Measurements from ENCODE around the gene MED25.

The MED25 gene

DNA sequence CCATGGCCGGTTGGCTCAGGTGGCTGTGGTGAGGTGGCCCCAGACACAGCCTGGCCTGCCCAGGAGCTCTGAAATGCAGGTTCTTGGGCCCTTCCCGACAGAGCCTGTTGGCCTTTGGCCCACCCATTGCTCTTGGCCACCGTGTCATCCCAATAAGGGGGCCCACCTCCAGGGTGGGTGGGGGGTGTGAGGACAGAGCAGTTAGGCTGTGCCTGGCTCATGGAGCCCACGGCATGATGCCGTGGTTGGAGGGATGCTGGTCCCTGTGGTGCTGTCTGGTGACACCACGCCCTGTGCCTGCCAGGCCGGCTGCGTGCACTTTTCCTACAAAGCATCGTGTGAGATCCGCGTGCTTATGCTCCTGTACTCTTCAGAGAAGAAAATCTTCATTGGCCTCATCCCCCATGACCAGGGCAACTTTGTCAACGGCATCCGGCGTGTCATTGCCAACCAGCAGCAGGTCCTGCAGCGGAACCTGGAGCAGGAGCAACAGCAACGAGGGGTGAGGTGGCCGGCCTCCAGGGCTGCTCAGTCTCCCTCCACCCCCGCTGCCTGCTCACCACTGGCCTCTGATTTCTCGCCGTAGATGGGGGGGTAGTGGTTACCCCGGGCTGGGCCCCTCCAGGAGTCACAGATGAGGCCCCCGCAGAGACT is 41.7 kb downstream of the MED25 start:
- H3K27ac Mint-ChIP-seq = no peak overlapping the region
- peaks cover under 1% of the 10 kb centered on the region for H3K4me1 Mint-ChIP-seq
- peaks cover 27% of the 10 kb centered on the region for H3K36me3 Mint-ChIP-seq (ENCODE audit: low read depth)
- no peak overlapping the region for H3K4me3 Mint-ChIP-seq
- no peak for ATAC-seq
- no peaks in the 10 kb centered on the region for H3K27me3 Mint-ChIP-seq
- no peaks in the 10 kb centered on the region for H3K9me3 Mint-ChIP-seq
- DNase-seq = no peak

DNA sequence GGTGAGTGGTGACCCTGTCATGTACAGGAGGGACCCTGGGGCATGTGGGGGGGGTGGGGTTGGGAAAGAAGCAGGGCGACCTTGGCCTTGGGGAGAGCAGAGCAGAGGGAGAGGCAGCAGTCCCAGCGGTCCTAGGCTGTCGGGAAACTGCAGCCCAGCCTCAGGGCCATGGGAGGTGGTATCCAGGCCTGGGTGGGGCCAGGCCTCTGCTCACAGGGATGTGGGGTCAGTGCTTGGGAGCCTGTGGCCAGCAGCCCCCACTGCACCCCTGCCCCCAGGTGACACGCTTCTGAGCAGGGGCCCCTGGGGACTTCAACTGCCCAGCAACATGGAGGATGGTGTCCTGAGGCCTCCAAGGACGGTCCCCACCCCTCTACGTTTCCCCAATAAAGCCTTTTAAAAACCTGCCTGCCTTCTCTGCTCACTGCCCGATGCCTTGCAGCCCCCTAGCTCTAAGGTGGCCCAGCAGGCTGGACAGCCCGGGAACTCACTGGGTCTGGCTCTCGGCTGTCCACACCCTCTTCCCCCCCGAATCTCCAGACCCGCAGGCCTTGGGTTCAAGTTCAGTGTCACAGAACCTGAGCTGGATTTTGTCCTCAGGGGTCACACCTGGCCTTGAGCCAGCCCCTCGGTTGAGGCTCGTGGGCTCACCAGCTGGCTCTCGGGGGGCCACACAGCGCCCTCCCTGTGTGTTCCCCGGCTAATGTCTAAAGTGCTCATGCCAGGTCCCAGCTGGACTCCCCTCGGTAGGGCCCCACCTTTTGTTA is 42.4 kb downstream of the MED25 start:
- Mint-ChIP-seq H3K27me3 (no peaks in the 10 kb centered on the region), H3K4me3 (no peak overlapping the region), H3K4me1 (peaks cover 7% of the 10 kb centered on the region), H3K27ac (no peak overlapping the region), H3K36me3 (ENCODE audit: low read depth) (peaks cover 28% of the 10 kb centered on the region), H3K9me3 (no peaks in the 10 kb centered on the region)
- DNase-seq (no peak), ATAC-seq (no peak)

DNA sequence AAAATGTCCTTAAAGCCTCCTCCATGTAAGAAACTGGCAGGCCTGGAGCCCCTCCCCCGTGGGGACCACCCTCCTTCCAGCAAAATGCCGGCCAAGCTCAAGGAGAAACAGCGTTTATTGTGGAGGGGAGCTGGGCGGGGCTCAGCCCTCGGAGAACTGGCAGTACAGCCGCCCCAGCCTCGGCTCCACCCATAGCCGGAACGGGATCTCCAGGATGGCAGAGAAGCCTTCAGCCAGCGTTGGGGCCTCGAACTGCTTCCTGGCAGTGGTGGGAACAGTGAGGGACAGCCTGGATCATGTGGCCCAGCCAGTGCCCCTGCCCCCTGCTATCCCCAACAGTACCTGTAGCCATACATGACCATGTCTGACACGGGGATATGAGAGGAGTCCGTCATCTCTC is 43.0 kb downstream of the MED25 start:
- Mint-ChIP-seq H3K27ac (no peak overlapping the region), H3K9me3 (no peaks in the 10 kb centered on the region), H3K36me3 (ENCODE audit: low read depth) (peaks cover 29% of the 10 kb centered on the region), H3K4me3 (no peak overlapping the region), H3K4me1 (peaks cover 13% of the 10 kb centered on the region), H3K27me3 (no peaks in the 10 kb centered on the region)
- no peak for ATAC-seq
- no peak for DNase-seq

DNA sequence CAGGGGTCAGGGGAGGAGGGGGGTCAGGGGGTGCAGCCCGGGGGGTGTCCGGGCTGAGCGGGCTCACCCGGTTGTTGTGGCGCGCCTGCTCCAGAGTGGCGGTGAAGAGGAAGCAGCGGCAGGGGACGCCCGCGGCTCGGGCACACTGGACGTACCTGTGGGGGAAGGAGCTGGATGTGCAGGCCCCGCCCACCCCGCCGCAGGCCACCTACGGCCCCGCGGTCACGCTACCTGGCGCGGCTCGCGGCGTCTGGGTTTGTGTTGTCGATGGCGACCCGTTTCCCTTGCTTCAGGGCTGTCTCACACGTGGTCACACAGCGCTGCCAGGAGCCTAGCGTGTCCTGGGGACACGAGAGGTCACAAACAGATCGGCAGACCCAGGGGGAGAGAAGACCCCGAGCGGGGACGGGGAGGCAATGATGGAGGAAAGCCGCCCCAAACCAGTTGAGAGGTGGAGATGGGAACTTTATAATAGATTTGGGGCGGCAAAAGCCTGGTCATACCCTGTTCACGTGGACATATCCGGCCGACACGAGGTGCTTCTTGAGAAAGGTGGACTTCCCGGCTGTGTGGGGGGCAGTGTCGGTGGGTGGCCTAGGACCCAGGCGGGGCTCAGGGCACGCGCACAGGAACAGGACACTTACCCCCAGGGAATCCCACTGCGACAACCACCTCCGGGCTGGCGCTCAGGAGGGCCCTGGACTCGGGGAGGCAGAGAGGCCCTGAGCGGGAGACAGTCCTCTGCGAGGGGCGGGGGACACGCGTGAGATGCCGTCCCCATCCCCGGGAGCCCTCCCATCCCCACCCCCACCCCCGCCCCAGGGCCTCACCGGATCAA is 43.7 kb downstream of the MED25 start:
- DNase-seq (no peak), ATAC-seq (no peak)
- H3K36me3 Mint-ChIP-seq (ENCODE audit: low read depth) = peaks cover 33% of the 10 kb centered on the region
- no peaks in the 10 kb centered on the region for H3K9me3 Mint-ChIP-seq
- H3K27ac Mint-ChIP-seq = no peak overlapping the region
- no peaks in the 10 kb centered on the region for H3K27me3 Mint-ChIP-seq
- H3K4me3 Mint-ChIP-seq = no peak overlapping the region
- H3K4me1 Mint-ChIP-seq = peaks cover 20% of the 10 kb centered on the region

DNA sequence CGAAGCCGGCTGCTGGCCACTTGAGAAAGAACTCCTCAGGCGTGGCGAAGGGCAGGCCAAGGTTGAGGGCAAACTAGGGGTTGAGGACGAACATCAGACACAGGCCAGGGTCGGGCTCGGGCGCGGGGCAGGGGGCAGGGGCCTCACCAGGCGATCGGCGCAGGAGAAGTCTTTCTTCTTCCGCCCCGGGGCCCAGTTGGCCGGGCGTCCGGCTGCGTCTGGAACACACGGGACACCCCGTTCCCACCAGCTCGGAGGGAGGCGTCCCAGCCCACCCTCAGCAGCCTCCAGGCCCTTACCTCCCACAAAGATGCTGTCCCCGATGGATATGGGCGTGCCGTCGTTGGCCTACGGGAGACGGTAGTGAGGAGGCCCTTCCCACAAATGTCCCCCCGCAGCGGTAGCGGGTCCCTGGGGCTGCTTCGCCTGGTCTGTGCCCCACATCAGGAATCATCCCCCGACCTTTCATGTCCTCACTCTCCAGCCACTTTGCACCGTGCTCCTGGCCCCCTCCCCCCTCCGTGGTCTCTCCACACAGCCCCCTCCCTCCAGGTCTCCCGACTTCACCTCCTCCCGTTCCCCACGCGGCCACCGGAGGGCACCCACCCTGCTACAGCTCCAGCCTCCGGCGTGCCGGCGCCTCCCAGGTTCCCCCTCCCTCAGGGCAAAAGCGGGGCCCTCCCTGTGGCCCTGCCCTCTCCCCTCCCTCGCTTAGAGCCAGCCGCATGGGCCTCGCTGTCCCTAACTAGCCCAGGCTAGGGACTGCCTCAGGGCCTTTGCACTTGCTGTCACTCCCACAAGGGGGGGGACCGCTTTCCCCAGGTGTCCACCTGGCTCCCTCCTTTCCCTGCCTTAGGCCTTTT is 44.5 kb downstream of the MED25 start:
- Mint-ChIP-seq H3K4me1 (peaks cover 25% of the 10 kb centered on the region), H3K27ac (no peak overlapping the region), H3K27me3 (no peaks in the 10 kb centered on the region), H3K36me3 (ENCODE audit: low read depth) (peaks cover 32% of the 10 kb centered on the region), H3K4me3 (no peak overlapping the region), H3K9me3 (no peaks in the 10 kb centered on the region)
- DNase-seq (no peak), ATAC-seq (no peak)

DNA sequence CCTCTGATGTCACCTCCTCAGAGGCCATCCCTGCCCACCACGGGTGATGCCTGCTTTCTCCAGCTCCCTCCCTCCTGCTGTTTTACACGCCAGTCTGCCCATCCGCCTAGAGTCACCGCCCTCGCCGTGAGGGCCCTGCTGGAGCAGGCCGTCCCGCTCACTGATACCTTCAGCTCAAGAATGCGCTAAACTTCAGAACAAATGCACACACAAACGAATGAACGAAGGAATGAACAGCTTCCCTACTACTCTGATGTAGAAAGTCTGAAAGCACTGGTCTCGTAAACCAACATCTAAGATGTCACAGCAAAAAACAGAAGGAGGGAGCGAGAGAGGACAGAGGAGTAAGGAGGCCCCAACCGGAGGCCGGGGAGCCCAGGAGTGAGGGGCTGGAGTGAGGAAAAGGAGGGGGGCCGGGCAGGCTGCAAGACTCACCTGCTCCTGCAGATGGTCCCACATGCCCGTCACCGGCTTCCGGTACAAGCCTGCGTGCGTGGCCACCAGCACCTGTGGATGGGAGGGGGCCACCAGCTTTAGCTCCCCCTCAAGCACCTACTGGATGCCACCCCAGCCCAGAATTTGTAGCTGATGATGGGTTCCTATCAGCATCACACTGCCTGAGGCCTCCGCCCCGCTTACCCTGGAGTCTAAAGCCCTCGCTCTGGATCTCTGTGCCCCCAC is 45.3 kb downstream of the MED25 start:
- ATAC-seq (no peak), DNase-seq (no peak)
- peaks cover 32% of the 10 kb centered on the region for H3K4me1 Mint-ChIP-seq
- H3K27ac Mint-ChIP-seq = no peak overlapping the region
- no peaks in the 10 kb centered on the region for H3K9me3 Mint-ChIP-seq
- no peaks in the 10 kb centered on the region for H3K27me3 Mint-ChIP-seq
- no peak overlapping the region for H3K4me3 Mint-ChIP-seq
- peaks cover 30% of the 10 kb centered on the region for H3K36me3 Mint-ChIP-seq (ENCODE audit: low read depth)

- Mint-ChIP-seq H3K9me3 (no peaks in the 10 kb centered on the region), H3K4me3 (no peak overlapping the region), H3K27ac (no peak overlapping the region), H3K36me3 (ENCODE audit: low read depth) (peaks cover 30% of the 10 kb centered on the region), H3K4me1 (peaks cover 33% of the 10 kb centered on the region), H3K27me3 (no peaks in the 10 kb centered on the region)
- ATAC-seq (no peak), DNase-seq (no peak)
Measured at GRCh38 chr19:49863935-49864320, 45.8 kb downstream of the MED25 start.

DNA sequence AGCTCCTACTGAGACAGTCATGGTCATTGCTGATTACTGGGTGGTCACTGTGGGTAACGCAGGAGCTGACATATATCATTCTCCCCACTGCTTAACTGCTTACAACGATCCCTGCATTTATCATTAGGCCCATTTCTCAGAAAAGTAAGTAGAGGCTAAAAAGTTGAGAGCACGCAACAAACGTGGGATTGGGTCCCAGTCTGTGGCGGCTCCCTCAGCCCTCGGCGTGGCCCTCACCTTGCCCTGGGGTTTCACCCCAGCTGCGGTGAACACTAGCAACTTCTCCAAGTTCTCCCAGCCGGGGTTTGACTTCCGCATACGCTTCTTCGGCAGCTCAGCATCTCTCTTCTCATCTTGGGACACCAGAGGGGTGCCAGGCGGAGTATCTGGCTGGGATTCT is 46.8 kb downstream of the MED25 start:
- Mint-ChIP-seq H3K27me3 (no peaks in the 10 kb centered on the region), H3K9me3 (no peaks in the 10 kb centered on the region), H3K4me1 (peaks cover 33% of the 10 kb centered on the region), H3K36me3 (ENCODE audit: low read depth) (peaks cover 28% of the 10 kb centered on the region), H3K27ac (no peak overlapping the region), H3K4me3 (no peak overlapping the region)
- ATAC-seq (no peak), DNase-seq (no peak)

DNA sequence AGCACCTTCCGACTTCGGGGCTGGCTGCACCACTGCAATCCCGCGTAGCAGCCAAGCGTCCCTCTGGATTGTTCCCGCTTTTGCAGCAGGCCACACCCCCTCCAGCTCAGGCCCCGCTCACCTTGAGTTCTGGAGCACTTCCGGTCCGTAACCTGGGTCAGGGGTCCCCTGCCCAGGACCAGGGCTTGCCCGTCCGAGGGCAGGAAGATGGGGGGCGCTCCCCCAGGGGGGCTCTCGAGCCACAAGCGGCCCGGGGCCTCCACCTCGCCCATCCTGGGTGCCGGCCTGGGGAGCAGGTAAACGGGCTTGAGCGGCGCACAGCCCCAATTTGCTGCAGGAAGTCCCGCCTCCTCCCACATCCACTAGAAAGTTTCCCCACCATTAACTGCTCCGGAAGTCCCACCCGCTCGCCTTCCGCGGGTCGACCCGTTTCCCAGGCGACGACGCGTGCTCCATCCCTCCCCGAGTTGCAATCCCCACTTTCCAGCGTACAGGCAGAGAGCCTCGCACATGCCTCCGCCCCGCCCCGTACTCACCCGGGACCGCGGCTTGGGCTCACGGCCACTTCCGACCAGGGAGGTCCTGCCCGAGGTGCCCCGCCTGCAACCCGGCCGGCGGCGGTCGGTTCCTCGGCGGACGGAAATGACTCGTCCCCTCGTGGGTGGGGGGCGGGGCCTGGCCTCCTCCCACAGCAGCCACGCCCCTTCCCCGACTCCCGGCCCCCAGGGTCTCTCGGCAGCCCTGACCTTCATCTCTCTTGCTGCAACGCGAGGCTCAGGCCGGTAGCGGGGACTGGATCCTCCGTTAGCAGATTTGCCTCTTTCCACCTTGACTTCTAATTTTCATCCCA is 49.1 kb downstream of the MED25 start, which contains the start of gene PNKP:
TSS of gene PNKP (minus strand) at position 644 of the 850 bp plus-strand sequence. CDS start at position 272, 372 bp downstream.
- Mint-ChIP-seq H3K36me3 (ENCODE audit: low read depth) (peaks cover 23% of the 10 kb centered on the region), H3K4me1 (peaks cover 42% of the 10 kb centered on the region), H3K27ac (peak within 1 kb of the TSS; percentile 96), H3K27me3 (no peaks in the 10 kb centered on the region), H3K9me3 (no peaks in the 10 kb centered on the region), H3K4me3 (peak within 1 kb of the TSS; percentile 91)
- ATAC-seq = peak; percentile 52
- peak; percentile 84 for DNase-seq

DNA sequence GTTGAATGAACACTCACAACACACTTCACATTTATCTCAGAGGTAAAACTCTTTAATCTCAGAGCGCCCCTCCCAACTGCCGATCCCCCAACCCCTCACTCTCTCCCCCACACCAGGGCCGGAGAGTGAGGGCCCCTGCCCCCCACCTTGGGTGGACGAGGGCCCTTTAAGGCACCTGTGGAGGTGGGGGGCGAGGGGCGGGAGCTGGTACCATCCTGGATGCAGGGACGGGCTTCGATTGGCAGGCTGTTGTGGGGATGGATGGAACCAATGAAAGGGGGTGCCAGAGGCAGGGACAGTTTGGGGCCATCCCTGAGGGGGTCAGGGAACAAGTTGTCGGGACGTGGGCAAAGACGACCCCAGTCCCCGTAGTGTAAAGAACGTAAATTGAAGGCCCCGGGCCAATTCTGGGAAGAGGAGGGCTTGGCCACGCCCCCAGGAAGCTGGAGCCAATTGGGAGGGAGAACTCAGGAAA is 51.0 kb downstream of the MED25 start:
- no peak overlapping the region for H3K27ac Mint-ChIP-seq
- peaks cover 45% of the 10 kb centered on the region for H3K4me1 Mint-ChIP-seq
- H3K9me3 Mint-ChIP-seq = no peaks in the 10 kb centered on the region
- H3K36me3 Mint-ChIP-seq (ENCODE audit: low read depth) = peaks cover 19% of the 10 kb centered on the region
- H3K4me3 Mint-ChIP-seq = no peak overlapping the region
- ATAC-seq = peak; percentile 2
- H3K27me3 Mint-ChIP-seq = no peaks in the 10 kb centered on the region
- no peak for DNase-seq

DNA sequence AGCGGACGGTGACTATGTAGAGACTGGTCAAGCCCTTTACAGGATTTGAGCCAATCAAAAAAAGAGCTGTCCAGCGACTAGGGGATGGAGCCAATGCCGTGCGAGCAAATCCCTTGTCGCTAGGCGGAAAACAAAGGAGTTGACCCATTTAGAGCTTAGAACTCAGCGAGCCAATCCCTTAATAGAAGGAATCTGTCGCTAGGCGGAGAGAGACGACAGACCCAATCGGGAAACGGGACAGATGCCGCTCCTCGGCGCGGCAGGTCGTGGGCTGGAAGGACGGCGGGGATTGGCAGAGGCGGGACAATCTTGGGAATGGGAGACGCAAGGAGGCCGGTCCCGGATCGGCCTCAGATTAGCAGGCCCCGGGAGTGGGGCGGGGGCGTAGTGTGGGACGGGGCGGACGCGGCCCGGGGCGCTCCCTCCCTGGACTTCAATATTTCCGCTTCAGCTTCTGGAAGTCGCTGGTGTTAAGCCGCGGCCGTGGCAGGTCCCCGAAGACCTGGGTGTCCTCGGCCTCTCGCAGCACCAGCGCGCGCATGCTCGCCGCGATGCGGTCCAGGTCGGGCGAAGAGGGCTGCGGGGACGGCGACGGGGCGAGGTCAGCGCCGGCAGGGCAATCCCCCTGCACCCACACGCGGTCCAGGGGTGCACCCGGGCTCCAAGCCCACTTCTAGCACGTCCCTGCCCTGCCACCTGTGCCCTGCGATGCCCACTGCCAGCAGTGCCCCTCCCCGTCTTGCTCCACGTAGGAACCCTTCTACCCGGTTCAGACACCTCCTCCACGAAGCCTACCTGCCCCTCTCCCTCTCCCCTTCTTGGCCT is 51.6 kb downstream of the MED25 start:
- Mint-ChIP-seq H3K27me3 (no peaks in the 10 kb centered on the region), H3K4me3 (no peak overlapping the region), H3K4me1 (peaks cover 45% of the 10 kb centered on the region), H3K36me3 (ENCODE audit: low read depth) (peaks cover 13% of the 10 kb centered on the region), H3K9me3 (no peaks in the 10 kb centered on the region), H3K27ac (peak overlapping the region; percentile 79)
- DNase-seq (peak; percentile 89), ATAC-seq (peak; percentile 87)

- DNase-seq (no peak), ATAC-seq (no peak)
- Mint-ChIP-seq H3K36me3 (ENCODE audit: low read depth) (peaks cover 9% of the 10 kb centered on the region), H3K4me3 (no peak overlapping the region), H3K4me1 (peaks cover 45% of the 10 kb centered on the region), H3K27ac (peak overlapping the region; percentile 79), H3K27me3 (no peaks in the 10 kb centered on the region), H3K9me3 (no peaks in the 10 kb centered on the region)
Measured at GRCh38 chr19:49870309-49870901, 52.3 kb downstream of the MED25 start.

All from activated naive CD8-positive, alpha-beta T cell treated with anti-CD3 and anti-CD28 coated beads, Interleukin-2, amount 50 U/mL, for 24 hours (primary cell).